K562 (cell line): ENCODE results near the gene TBC1D2.

Experiments
- NFXL1 ChIP-seq: fragments of 450-650 bp; formaldehyde crosslinking; IDR thresholded peaks from 2 replicates; pipeline ENCODE4 v1.4.0; 2021; ENCODE audit warnings: mild to moderate bottlenecking
- POLR2A ChIP-seq: fragments of 450-650 bp; conservative IDR thresholded peaks from 2 replicates; pipeline ENCODE4 v1.6.1; 2016
- REST ChIP-seq, 2 experiments: fragments of 450-650 bp; formaldehyde crosslinking in 1 of 2; IDR thresholded peaks; 2 replicates each; pipeline versions ENCODE4 v1.4.0 to v1.6.1; 2014 to 2020; ENCODE audit warnings: mild to moderate bottlenecking in 2 of 2, borderline replicate concordance in 1 of 2, low read depth in 1 of 2
- SRF ChIP-seq, 2 experiments: fragments of 250-450, 450-650 bp in 1 of 2; sonication (Bioruptor Pico) in 1 of 2; sonication (generic) in 1 of 2; formaldehyde crosslinking; IDR thresholded peaks; 2 replicates each; pipeline versions ENCODE4 v1.5.0 to v1.5.1; 2020 to 2022; ENCODE audit warnings: mild to moderate bottlenecking in 1 of 2, missing genetic modification reagents in 1 of 2

GRCh38 chr9:98217255-98217654 is 38.2 kb downstream of the TBC1D2 start:
- TF ChIP-seq NFXL1 (no peak), SRF (CRISPR knock-in tag; IDR thresholded peaks at IDR 0.05) (no peak), POLR2A (no peak), REST (IDR thresholded peaks at IDR 0.05; ENCODE audit: borderline replicate concordance) (no peak), REST (CRISPR knock-in tag; IDR thresholded peaks at IDR 0.05; ENCODE audit: low read depth) (no peak)
